Measurements from ENCODE around the gene NTM. TPM values are rescaled to one million over a fixed set of nuclear protein-coding genes. Genes with fewer than 3 reads are reported as not detected.
A peak's percentile ranks its signal among the peaks of the same experiment; 100 is the strongest.

Gene NTM
- total RNA-seq, 1 donor: 52.2 TPM

DNA sequence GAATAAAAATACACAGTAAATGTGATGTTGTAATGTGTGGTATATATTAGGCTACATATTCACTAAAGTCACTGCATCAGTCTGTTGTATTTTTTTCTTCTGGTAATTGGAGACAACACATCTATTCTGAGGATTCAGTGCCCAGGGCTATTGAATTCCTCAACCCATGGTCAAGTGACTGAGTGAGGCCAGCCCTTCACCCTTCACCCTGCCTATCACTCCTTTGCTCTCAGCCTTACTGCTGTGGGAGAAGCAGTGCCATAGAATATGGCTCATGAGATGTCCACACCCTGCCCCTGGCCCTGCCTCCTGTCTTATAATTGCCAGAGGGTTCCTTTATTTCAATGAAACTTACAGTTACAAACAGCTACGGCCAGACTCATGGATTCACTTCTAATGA is 295.6 kb downstream of the NTM start:
- no peak overlapping the region for H3K4me3 ChIP-seq (ENCODE audit: low read depth, low read length)
- TF ChIP-seq, protein P1, sequence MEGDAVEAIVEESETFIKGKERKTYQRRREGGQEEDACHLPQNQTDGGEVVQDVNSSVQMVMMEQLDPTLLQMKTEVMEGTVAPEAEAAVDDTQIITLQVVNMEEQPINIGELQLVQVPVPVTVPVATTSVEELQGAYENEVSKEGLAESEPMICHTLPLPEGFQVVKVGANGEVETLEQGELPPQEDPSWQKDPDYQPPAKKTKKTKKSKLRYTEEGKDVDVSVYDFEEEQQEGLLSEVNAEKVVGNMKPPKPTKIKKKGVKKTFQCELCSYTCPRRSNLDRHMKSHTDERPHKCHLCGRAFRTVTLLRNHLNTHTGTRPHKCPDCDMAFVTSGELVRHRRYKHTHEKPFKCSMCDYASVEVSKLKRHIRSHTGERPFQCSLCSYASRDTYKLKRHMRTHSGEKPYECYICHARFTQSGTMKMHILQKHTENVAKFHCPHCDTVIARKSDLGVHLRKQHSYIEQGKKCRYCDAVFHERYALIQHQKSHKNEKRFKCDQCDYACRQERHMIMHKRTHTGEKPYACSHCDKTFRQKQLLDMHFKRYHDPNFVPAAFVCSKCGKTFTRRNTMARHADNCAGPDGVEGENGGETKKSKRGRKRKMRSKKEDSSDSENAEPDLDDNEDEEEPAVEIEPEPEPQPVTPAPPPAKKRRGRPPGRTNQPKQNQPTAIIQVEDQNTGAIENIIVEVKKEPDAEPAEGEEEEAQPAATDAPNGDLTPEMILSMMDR (IDR thresholded peaks at IDR 0.05; ENCODE audit: insufficient read depth, low read length): no peak
- no peak for DNase-seq (ENCODE audit: low read depth)

DNA sequence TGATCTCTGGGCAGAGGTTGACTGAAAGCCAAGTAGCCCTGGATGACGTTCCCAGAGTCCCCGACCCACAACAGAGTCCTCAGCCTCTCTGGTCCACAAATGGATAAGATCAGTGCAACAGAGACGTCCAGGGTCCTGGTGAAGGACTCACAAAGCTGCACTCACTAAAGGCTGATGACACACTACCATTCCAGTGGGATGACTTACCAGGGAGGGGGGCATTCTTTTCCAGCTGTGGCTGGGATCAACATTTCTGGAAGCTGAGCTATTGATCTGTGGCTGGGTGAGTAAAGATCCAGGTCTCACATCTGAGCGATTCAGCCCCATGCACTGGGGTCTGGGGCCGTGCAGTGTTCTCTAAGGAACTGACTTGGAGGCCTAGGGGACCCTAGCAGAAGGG is 296.2 kb downstream of the NTM start:
- no peak overlapping the region for H3K4me3 ChIP-seq (ENCODE audit: low read depth, low read length)
- TF ChIP-seq, protein P1 (IDR thresholded peaks at IDR 0.05; ENCODE audit: insufficient read depth, low read length): no peak
- no peak for DNase-seq (ENCODE audit: low read depth)

DNA sequence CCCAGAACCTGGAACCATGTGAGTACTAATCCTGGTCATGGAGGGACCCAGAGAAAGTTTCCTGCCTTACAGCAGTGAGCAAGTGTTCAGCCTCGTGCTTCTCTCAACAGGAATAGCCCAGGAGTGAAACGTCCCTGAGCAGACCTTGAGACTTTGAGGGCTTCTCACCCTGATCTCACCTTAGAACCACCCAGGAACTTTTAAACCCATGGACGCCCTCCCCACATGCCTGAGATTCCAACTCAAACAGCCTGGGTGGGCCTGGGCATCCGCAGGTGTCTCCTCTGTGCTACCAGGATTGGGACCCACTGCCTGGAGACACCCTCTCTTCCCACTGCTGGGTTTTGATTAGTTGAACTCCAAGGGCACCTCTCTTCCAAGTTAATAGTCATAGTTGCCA is 297.2 kb downstream of the NTM start:
- no peak for DNase-seq (ENCODE audit: low read depth)
- H3K4me3 ChIP-seq (ENCODE audit: low read depth, low read length): no peak overlapping the region
- TF ChIP-seq, protein P1 (IDR thresholded peaks at IDR 0.05; ENCODE audit: insufficient read depth, low read length): no peak

DNA sequence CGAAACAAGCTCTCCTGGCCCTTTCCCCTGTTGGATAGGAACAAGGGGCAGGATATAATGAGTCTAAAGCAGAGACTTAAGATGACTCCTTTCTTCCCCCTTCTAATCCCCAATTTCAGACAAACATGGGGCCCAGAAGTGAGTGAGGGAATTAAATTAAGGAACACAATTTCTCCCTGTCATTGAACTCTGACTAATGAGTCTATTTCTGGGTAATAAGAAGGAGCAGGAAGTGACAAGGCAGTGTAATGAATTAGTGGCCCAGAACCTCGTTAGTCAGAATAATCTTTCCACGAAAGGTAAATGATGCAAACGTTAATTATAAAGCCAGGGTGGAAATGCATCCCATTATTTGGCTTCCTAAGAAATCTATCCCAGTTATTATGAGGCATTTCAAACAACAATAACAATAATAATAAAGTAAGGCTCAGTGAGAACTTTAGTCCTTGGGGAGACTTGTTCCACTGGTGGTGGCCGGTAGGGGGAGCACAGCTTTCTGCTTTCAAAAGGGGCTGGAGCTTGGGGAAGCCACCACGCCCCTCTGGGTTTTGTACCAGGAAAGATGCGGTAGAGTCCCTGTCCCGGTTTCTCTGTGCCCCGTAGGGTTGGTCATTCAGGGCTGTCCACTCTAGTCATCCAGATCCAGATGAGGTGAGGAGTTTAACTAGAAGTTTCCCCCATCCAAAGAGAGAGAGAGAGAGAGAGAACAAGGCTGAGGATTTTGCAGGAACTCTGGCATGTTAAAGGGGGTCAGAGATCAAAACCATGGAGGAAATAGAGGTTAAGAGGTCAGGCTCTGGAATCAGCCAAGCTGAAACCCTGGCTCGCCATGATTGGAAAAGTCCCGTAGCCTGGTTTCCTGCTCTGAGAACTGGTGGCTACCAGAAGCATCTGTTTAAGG is 298.3 kb downstream of the NTM start:
- TF ChIP-seq, protein P1 (IDR thresholded peaks at IDR 0.05; ENCODE audit: insufficient read depth, low read length): peak; percentile 70
- no peak overlapping the region for H3K4me3 ChIP-seq (ENCODE audit: low read depth, low read length)
- peak; percentile 22 for DNase-seq (ENCODE audit: low read depth)

DNA sequence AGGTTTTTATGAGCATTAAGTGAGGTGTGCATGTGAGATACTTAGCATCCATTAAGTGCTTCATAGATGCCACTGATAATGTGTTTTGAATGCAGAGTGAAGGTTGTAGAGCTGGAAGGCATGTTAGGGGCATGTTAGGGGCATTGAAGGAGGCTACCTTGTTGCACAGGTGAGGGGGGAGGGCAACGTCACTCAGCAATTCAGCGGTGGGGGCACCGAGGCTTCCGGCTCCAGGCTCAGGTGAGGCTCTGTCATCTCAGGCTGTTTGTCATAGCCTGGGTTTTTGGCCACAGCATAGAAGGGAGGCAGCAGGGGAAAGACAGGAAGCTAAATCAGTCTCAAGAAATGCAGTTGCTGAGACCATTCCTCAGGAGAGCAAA is 299.0 kb downstream of the NTM start:
- DNase-seq (ENCODE audit: low read depth): no peak
- no peak overlapping the region for H3K4me3 ChIP-seq (ENCODE audit: low read depth, low read length)
- TF ChIP-seq, protein P1 (IDR thresholded peaks at IDR 0.05; ENCODE audit: insufficient read depth, low read length): no peak

DNA sequence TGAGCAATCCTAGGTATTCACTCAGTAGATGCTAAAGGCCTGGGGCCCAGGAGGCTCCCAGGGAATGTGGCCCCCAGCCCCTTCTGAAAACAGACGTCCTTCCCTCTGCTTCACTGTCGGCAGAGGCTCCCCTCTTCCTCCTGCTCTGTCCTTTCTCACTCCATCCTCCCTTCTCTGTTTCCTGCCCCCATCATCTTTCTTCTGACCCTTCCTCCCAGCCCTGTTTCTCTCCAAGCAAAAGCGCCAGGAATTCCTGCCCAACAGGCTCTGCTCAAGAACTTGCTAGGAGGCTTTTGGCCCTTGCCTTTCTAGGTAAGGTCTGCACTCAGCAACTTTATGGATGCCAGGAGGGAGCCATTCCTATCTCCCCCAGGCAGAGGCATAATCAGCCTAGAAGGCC is 300.5 kb downstream of the NTM start:
- no peak for DNase-seq (ENCODE audit: low read depth)

More for the DNA sequence above, 300.5 kb downstream of the NTM start:
- TF ChIP-seq, protein P1 (IDR thresholded peaks at IDR 0.05; ENCODE audit: insufficient read depth, low read length): no peak
- H3K4me3 ChIP-seq (ENCODE audit: low read depth, low read length): no peak overlapping the region

Measured in fibroblast of the aortic adventitia (primary cell).